GM12875 (cell line): Measurements from ENCODE around the gene FGGY.

Source experiments
- H3K4me3 ChIP-seq: one replicate; pipeline ENCODE4 v1.5.1; 2011; ENCODE audit warnings: low read depth, low read length, control low read depth
- TF ChIP-seq, protein P1 (sequence below): IDR thresholded peaks from 2 replicates; pipeline ENCODE4 v1.5.1; 2011; ENCODE audit warnings: low read depth, mild to moderate bottlenecking, control low read depth, inconsistent platforms, low read length, moderate library complexity, borderline replicate concordance; ENCODE audit not compliant: insufficient read depth

FGGY gene

DNA sequence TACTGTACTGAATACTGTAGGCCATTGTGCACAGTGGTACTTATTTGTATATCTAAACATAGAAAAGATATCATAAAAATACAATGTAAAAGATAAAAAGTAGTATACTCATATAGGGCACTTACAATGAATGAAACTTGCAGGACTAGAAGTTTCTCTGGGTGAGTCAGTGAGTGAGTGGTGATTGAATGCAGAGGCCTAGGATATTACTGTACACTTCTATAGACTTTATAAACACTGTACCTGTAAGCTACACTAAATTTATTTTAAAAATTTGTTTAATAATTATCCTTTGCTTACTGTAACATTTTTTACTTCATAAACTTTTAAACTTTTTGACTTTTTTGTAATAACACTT lies 82.5 kb downstream of the FGGY start:
- TF ChIP-seq, protein P1, sequence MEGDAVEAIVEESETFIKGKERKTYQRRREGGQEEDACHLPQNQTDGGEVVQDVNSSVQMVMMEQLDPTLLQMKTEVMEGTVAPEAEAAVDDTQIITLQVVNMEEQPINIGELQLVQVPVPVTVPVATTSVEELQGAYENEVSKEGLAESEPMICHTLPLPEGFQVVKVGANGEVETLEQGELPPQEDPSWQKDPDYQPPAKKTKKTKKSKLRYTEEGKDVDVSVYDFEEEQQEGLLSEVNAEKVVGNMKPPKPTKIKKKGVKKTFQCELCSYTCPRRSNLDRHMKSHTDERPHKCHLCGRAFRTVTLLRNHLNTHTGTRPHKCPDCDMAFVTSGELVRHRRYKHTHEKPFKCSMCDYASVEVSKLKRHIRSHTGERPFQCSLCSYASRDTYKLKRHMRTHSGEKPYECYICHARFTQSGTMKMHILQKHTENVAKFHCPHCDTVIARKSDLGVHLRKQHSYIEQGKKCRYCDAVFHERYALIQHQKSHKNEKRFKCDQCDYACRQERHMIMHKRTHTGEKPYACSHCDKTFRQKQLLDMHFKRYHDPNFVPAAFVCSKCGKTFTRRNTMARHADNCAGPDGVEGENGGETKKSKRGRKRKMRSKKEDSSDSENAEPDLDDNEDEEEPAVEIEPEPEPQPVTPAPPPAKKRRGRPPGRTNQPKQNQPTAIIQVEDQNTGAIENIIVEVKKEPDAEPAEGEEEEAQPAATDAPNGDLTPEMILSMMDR = no peak
- H3K4me3 ChIP-seq = no peak overlapping the region

DNA sequence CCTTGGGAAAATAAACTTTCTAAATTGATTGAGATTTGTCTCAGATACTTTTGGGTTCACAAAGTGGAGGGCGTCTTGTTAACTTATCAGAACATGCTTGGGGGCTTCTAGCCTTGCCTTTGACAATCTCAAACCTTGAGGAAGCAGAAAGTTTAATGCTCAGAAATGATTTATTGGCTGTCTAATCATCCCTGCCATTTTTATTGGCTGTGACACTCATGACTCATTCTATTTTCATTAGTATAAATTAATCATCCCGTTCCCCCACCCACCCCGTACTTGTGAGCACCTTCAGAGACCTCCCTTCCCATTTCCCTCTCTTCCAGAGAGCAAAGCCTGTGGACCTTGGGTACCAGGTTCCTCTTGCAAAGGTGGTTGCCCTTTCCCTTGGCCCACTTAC lies 87.1 kb downstream of the FGGY start:
- no peak overlapping the region for H3K4me3 ChIP-seq
- TF ChIP-seq, protein P1 = no peak

DNA sequence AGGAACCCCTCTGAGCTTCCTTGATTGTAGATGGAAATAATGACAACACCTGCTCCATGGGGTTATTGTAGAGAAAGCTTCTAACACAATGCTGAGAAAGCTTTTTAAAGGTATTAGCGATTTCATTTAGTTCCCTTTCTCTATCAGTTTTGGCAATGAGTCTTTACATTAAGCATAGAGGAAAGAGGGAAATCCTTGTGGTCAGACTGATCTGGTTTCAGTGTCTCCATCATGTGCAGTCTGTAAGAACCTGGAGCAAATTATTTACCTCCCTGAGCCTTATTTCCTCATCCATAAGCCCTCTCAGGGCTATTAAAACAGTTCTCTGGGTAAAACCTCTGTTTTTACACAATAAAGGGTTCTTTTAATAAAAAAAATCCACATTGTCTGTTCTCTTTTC lies 87.5 kb downstream of the FGGY start:
- H3K4me3 ChIP-seq = no peak overlapping the region
- TF ChIP-seq, protein P1 = no peak

DNA sequence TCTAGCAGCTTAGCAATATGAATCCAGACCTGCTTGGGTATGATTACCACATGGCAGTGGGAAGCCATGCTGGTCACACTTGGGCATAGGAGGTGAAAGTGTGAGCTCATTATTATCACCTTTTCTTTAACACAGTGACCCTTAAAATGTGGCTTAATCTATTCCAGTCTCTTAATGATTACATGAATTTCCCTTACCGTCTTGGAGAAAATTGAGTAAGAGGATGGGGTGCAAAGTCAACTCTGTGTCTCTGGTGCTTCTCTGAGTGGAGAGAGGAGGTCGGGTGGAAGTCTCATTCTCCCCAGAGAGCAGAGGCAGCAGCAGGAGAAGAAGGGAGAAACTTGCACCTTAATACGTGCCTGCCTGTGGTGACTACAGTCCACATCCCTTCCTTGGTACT lies 91.3 kb downstream of the FGGY start:
- no peak overlapping the region for H3K4me3 ChIP-seq
- TF ChIP-seq, protein P1 = no peak

DNA sequence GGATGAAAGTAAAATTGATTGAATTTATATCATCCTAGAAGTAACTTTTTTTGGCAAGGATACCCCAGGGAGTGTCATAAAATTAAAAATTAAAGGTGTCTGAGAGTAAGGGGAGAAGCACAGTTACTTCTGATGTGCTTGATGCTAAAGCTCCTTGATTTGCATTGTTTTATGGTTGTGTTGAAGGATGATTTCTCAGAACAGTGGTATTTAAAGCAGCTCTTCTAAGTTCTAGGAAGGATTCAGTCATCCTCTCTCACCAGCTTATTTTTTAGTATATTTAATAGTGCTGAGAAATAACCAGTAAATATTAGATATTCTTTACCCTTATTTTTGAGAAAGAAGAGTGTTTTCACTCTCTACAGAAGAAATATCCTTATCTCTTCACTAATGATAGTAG lies 93.0 kb downstream of the FGGY start:
- TF ChIP-seq, protein P1 = no peak

DNA sequence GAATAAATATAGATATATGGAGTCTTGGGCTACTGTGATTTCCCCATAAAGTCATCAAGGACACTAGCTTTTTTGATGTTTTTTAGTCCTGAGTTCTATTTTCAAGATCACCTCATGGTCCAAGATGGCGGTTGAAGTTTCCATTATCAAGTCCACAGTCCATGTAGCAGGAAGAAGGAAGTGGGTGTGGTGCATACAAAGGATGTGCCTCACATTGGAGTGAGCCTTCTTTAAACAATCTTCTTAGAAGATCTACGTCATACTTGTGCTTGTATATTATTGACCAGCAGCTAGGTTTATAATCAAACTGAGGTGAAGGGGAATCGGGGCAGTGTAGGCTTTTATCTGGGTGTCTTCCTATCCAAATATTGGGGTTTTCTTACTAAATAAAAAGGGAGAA lies 93.4 kb downstream of the FGGY start:
- no peak overlapping the region for H3K4me3 ChIP-seq
- TF ChIP-seq, protein P1 = no peak

More for the DNA sequence above, 93.0 kb downstream of the FGGY start:
- H3K4me3 ChIP-seq = no peak overlapping the region

DNA sequence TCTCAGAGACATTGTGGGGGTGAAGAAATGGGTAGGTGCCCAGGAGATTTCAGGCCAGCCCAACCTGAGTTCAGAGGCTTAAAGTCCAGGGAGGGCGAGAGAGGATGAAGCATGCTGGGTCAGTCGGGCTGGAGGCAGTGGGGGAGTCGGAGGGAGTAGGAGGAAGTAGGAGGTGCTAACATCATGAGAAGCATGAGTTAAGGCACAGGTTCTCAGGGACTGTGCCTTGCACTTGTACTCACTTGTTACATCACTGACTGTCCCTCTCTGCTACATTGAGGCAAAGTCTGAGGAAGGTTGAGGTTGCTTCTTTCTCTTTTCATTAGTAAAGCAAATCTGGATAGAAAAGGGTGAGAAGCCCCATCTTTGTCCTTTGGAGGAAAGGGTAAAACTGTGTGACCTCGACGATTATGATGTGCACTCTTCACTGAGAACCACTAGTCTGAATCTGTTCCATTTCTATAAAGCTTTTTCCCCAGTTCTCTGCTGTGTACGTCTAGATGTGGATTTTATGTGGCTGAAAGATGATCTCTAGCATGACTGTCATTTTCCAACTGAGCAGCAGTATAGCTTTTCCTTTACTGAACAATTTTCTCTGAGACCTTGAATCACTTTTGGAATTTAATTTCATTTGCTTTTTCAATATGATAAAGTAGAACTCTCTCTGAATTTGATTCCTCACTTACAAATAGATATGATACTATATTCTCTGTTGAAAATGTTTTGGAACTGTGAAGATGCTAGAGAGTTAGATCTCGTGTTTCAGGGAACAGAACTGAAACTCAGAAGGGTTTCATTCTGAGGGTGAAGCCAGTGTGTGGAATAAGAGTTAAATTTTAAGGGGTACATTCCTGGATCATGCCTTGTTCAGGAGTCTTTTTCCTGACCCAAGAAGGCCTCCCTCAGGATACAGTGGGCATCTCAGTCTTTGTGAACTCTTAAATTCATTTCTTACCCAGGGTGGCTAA lies 94.6 kb downstream of the FGGY start:
- TF ChIP-seq, protein P1 = no peak
- H3K4me3 ChIP-seq = no peak overlapping the region
